ENCODE measurements around the gene DHX16. TPM values are rescaled to one million over a fixed set of nuclear protein-coding genes. Genes with fewer than 3 reads are reported as not detected.

DHX16 gene
- total RNA-seq, 2 donors from 2014 or later = 50.7 to 64.2 TPM

- peaks cover 26% of the 10 kb centered on the region for H3K36me3 Mint-ChIP-seq
- H3K27ac Mint-ChIP-seq = peak overlapping the region; percentile 98
- no peaks in the 10 kb centered on the region for H3K9me3 Mint-ChIP-seq
- peaks cover 43 to 51% of the 10 kb centered on the region in 2 donors for H3K4me1 Mint-ChIP-seq (ENCODE audit: low read depth in 2 of 2)
- no peak for DNase-seq (ENCODE audit: low spot score)
- ATAC-seq = no peak
- H3K27me3 Mint-ChIP-seq = no peaks in the 10 kb centered on the region
- peak overlapping the region; percentile 100 for H3K4me3 Mint-ChIP-seq
Observed at GRCh38 chr6:30688569-30688968, 15.8 kb upstream of the DHX16 start.

- H3K4me3 Mint-ChIP-seq = peak overlapping the region; percentile 100
- peaks cover 31% of the 10 kb centered on the region for H3K36me3 Mint-ChIP-seq
- no peaks in the 10 kb centered on the region for H3K9me3 Mint-ChIP-seq
- peak overlapping the region; percentile 98 for H3K27ac Mint-ChIP-seq
- H3K27me3 Mint-ChIP-seq = no peaks in the 10 kb centered on the region
- peaks cover 45 to 53% of the 10 kb centered on the region in 2 donors for H3K4me1 Mint-ChIP-seq (ENCODE audit: low read depth in 2 of 2)
- DNase-seq (ENCODE audit: low spot score) = no peak
- ATAC-seq = no peak
Observed at GRCh38 chr6:30687659-30688431, 15.0 kb upstream of the DHX16 start.

- no peaks in the 10 kb centered on the region for H3K27me3 Mint-ChIP-seq
- H3K9me3 Mint-ChIP-seq = no peaks in the 10 kb centered on the region
- peaks cover 35% of the 10 kb centered on the region for H3K36me3 Mint-ChIP-seq
- peaks cover 50 to 60% of the 10 kb centered on the region in 2 donors for H3K4me1 Mint-ChIP-seq (ENCODE audit: low read depth in 2 of 2)
- peak overlapping the region; percentile 98 for H3K27ac Mint-ChIP-seq
- ATAC-seq (peak; percentile 60 to 77), DNase-seq (ENCODE audit: low spot score) (peak; percentile 93)
- peak overlapping the region; percentile 100 for H3K4me3 Mint-ChIP-seq
Observed at GRCh38 chr6:30686908-30687658, 14.3 kb upstream of the DHX16 start.

- peaks cover 57 to 68% of the 10 kb centered on the region in 2 donors for H3K4me1 Mint-ChIP-seq (ENCODE audit: low read depth in 2 of 2)
- DNase-seq (ENCODE audit: low spot score) (peak; percentile 84), ATAC-seq (peak; percentile 61 to 69)
- no peaks in the 10 kb centered on the region for H3K9me3 Mint-ChIP-seq
- peak within 1 kb of the TSS; percentile 100 for H3K4me3 Mint-ChIP-seq
- H3K27ac Mint-ChIP-seq = peak within 1 kb of the TSS; percentile 98
- H3K36me3 Mint-ChIP-seq = peaks cover 43% of the 10 kb centered on the region
- H3K27me3 Mint-ChIP-seq = no peaks in the 10 kb centered on the region
Observed at GRCh38 chr6:30686009-30686907, 13.5 kb upstream of the DHX16 start, which contains the start of gene PPP1R18. Gene PPP1R18 (minus strand): TSS chr6:30686645. CDS start chr6:30686018, 627 bp downstream.

GRCh38 chr6:30685157-30686008, 12.6 kb upstream of the DHX16 start:
- Mint-ChIP-seq H3K4me3 (peak overlapping the region; percentile 100), H3K9me3 (no peaks in the 10 kb centered on the region), H3K4me1 (ENCODE audit: low read depth in 2 of 2) (peaks cover 60 to 69% of the 10 kb centered on the region in 2 donors), H3K27ac (peak overlapping the region; percentile 98), H3K36me3 (peaks cover 48% of the 10 kb centered on the region), H3K27me3 (no peaks in the 10 kb centered on the region)
- DNase-seq (ENCODE audit: low spot score) = no peak
- no peak for ATAC-seq

GRCh38 chr6:30684386-30685156, 11.8 kb upstream of the DHX16 start:
- H3K4me1 Mint-ChIP-seq (ENCODE audit: low read depth in 2 of 2) = peaks cover 60 to 68% of the 10 kb centered on the region in 2 donors
- H3K27ac Mint-ChIP-seq = peak overlapping the region; percentile 98
- no peak for ATAC-seq
- DNase-seq (ENCODE audit: low spot score) = peak; percentile 80
- peaks cover 51% of the 10 kb centered on the region for H3K36me3 Mint-ChIP-seq
- peak overlapping the region; percentile 100 for H3K4me3 Mint-ChIP-seq
- no peaks in the 10 kb centered on the region for H3K27me3 Mint-ChIP-seq
- H3K9me3 Mint-ChIP-seq = no peaks in the 10 kb centered on the region

- Mint-ChIP-seq H3K36me3 (peaks cover 53% of the 10 kb centered on the region), H3K9me3 (no peaks in the 10 kb centered on the region), H3K4me1 (ENCODE audit: low read depth in 2 of 2) (peaks cover 61 to 68% of the 10 kb centered on the region in 2 donors), H3K27me3 (no peaks in the 10 kb centered on the region), H3K4me3 (peak overlapping the region; percentile 100), H3K27ac (peak overlapping the region; percentile 98)
- no peak for ATAC-seq
- no peak for DNase-seq (ENCODE audit: low spot score)
Observed at GRCh38 chr6:30683980-30684338, 11.2 kb upstream of the DHX16 start.

GRCh38 chr6:30683183-30683979, 10.6 kb upstream of the DHX16 start:
- peaks cover 59 to 65% of the 10 kb centered on the region in 2 donors for H3K4me1 Mint-ChIP-seq (ENCODE audit: low read depth in 2 of 2)
- peaks cover 53% of the 10 kb centered on the region for H3K36me3 Mint-ChIP-seq
- H3K27ac Mint-ChIP-seq = peak overlapping the region; percentile 98
- DNase-seq (ENCODE audit: low spot score) (no peak), ATAC-seq (no peak)
- no peaks in the 10 kb centered on the region for H3K27me3 Mint-ChIP-seq
- no peaks in the 10 kb centered on the region for H3K9me3 Mint-ChIP-seq
- H3K4me3 Mint-ChIP-seq = peak overlapping the region; percentile 100

GRCh38 chr6:30682143-30683117, 9.6 kb upstream of the DHX16 start:
- DNase-seq (ENCODE audit: low spot score) = peak; percentile 94
- H3K9me3 Mint-ChIP-seq = no peaks in the 10 kb centered on the region

GRCh38 chr6:30681766-30682142, 8.9 kb upstream of the DHX16 start:
- peaks cover 49 to 55% of the 10 kb centered on the region in 2 donors for H3K4me1 Mint-ChIP-seq (ENCODE audit: low read depth in 2 of 2)
- H3K27ac Mint-ChIP-seq = peak overlapping the region; percentile 98
- no peaks in the 10 kb centered on the region for H3K9me3 Mint-ChIP-seq
- H3K4me3 Mint-ChIP-seq = peak overlapping the region; percentile 100
- peaks cover 53% of the 10 kb centered on the region for H3K36me3 Mint-ChIP-seq
- ATAC-seq (no peak), DNase-seq (ENCODE audit: low spot score) (no peak)
- H3K27me3 Mint-ChIP-seq = no peaks in the 10 kb centered on the region

More at GRCh38 chr6:30682143-30683117, 9.6 kb upstream of the DHX16 start:
- H3K36me3 Mint-ChIP-seq = peaks cover 53% of the 10 kb centered on the region
- H3K4me1 Mint-ChIP-seq (ENCODE audit: low read depth in 2 of 2) = peaks cover 49 to 56% of the 10 kb centered on the region in 2 donors
- ATAC-seq = peak; percentile 82
- H3K27ac Mint-ChIP-seq = peak overlapping the region; percentile 98
- peak overlapping the region; percentile 100 for H3K4me3 Mint-ChIP-seq
- H3K27me3 Mint-ChIP-seq = no peaks in the 10 kb centered on the region
